NCI-H2196 treated with DMSO at 0.1 percent for 48 hours (cell line): ENCODE data around the gene LUZP2.

Source experiments
- DNase-seq: peaks from one replicate; lab custom pipeline; 2025; ENCODE audit not compliant: unreplicated experiment; lab: John Stamatoyannopoulos, UW

LUZP2 gene

DNA sequence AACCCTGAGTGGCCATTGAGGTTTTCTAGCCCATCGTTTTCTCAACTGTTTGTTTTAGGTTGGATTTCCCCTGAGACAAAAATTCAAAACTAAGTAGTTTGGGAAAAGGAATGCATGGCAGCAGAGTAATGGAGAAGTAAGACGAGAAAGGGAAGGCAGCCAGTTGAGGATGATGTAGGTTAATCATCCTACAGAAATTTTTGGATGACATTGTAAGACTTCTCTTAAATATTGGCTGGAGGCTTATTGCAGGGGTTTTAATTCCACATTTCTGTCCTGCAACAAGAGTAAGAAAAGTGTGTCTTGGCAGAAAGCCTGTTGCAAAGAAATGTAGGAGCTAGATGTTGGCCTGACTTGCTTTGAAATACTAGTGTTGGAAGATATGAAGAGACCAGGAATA lies 308.8 kb downstream of the LUZP2 start:
- DNase-seq = no peak

DNA sequence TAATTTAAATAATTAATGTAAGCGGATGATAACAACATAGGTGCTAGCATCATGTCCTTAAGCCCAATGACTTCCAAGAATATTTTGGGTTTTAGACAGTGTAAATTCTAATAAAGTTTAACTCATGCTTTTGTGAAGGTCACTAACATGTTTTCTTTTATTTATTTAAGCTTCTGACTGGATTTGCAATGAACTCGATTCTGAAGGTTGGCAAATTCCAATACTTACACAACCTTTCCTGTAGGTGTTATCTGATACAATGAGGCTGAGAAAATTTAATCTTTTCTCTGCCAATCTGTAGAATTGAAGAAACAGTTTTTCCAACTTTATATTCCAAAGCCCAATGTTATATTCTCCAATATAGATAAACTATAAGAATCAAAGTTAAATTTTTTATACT lies 311.3 kb downstream of the LUZP2 start:
- DNase-seq = no peak

DNA sequence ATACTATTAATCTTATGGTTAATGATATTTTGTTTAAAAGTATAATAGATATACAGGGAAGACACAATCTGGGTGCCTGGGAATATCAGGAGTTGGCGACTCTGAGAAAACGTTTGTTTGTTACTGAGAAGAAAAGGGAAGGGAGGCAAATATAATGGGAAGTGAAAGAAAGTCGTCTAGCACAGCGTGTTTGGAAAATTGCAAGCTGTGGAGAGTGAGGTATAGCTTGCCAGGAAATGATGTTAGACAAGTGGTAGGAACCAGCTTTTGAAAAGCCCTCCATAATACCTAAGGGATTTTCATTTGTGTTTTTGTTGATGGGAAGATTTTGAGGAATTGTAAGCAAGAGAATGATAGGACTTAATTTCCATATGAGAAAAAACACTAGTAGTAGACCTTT lies 322.2 kb downstream of the LUZP2 start:
- no peak for DNase-seq

DNA sequence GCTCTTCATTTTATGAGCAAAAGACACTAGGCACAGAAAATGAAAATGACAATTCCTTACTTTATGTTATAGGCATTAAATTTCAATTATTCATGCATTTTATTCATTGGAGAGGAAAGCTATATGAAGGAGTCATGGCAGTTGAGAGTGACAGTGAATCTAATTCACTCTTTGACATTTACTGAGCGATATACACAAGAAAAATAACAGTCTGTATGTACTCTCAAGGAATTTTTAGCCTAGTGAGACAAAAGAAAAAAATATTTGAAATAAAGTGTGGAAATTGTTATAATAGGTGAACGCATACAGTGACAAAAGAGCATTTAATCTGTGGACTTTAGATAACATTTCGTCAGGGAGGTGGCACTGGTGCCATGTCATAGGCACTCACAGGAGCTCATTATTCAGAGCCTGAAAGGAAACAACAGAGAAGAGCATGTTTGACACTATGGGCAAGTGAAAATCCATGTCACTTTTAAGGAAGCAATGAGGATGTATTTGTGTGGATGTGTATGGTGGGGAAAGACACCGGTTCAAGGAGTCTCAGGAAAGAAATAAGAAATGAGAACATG lies 323.1 kb downstream of the LUZP2 start:
- DNase-seq = no peak

DNA sequence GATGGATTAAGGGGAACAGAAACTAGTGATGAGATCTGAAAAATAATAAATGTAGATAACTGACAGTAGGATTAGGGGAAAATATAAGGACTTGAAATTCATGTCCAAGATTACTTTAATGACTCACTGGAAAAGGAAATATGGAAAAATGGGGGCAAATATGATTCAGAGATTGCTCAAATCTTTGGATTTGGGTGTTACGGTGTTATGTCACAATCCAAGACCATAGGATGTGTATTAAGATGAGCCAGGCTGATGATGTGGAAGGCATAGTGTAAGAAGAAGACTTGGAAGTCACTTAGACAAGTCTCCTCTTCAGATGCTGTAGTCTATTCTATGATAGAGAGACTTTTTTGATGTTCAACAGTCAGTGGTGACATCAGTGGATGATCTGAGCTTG lies 323.7 kb downstream of the LUZP2 start:
- no peak for DNase-seq

DNA sequence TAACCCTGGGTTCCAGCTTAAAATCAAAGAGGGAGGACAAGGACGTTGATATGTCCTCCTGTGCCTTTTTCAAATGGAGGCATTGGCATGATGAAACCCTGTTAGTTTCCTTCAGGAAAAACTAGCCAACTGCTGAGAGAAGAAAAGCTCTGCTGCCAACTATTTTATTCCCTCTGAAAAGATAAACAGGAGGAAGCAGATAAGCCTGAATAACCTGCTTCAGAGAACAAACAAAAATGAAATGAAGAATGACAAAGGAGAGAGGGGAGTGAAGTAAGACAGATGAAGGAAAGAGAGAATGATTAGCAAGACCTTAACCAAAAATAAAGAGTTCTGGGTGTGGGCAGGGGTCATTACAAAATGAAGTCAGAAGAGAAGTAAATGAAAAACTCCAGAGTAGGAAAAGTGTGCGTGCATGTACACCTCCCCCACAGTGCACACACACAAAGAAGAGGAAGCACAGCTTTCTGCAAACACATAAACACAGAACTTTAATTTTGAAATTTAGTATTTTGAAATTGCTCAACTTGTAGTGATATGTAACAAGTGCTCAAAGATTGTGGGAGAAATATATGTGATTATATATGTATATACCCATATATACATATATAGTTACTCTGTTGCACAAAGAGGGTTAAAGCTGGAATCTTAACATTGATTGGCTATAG lies 332.2 kb downstream of the LUZP2 start:
- DNase-seq = no peak

DNA sequence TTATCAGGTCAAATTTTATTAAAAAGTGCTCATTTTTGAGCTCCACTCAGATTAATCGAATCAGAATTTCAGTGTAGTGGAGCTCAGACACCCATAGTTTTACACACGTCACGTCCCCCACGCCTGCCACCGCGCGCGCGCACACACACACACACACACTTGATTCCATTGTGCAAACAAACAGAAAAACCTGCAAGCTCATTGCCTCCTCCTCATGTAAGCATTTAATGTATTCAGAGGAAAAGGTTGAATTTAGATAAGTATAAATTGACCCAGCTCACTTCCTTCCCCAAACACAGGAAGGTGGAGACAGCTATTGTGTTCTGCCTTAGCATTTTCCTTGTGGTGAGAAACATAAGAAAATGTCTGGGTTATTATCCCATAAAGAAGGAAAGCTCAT lies 336.7 kb downstream of the LUZP2 start:
- DNase-seq = no peak

DNA sequence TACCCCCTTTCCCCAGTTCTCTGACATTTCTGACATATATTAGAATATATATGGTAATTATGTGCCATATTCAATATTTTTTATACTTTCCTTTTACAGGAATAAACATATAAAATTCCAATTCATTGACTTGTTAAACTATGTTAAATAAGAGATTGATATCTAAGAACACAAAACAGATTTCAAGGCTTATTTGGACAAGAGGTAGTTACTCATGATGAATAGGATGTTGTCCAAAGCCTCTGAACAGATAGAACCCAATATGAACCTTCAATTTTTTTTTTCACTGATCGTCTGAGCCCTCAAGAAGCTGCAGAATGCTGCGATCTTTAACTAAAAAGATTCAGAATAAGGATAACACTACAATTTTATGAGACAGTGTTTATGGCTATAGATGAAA lies 340.3 kb downstream of the LUZP2 start:
- no peak for DNase-seq

DNA sequence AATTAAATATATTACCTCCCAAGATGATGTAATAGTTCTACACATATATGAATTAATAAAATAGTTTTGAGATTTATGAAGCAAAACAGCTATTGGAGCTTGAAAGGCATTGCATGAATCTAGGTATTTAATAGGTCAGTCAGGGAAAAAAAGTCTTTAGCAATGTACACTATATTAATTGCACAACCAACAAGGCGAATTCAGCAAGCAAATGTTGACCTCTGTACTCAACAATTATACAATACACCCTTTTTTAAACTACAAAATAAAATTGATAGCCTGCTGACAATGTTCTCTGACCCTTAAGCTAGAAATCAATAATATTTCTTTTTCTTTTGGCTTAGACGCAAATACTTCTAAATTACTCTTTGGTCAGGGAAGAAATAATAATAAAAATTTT lies 345.5 kb downstream of the LUZP2 start:
- DNase-seq = no peak

DNA sequence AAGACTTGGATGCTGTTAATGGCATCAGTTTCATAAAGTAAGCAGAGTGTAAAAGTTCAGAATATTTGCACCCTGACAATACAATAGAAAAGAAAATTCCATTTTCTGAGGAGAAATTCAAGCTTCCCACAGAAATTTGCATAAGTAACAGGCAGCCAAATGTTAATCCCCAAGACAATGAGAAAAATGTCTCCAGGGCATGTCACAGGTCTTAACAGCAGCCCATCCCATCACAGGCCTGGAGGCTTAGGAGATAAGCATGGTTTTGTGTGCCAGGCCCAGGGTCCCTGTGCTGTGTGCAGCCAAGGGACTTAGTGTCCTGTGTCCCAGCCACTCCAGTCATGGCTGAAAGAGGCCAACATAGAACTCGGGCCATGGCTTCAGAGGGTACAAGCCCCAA lies 347.6 kb downstream of the LUZP2 start:
- DNase-seq = no peak

DNA sequence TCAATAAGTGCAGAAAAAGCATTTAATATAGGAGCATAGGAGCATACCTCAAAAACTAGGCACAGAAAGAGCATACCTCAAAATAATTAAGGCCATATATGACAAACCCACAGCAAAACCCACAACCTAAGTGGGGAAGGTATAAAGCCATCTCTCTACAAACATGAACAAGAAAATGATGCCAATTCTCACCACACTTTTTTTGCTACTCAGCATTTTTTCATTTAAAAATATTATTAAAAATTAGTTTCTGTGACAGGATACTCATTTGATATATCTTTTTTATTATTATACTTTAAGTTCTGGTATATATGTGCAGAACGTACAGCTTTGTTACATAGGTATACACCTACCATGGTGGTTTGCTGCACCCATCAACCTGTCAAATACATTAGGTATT lies 352.0 kb downstream of the LUZP2 start:
- DNase-seq = no peak

DNA sequence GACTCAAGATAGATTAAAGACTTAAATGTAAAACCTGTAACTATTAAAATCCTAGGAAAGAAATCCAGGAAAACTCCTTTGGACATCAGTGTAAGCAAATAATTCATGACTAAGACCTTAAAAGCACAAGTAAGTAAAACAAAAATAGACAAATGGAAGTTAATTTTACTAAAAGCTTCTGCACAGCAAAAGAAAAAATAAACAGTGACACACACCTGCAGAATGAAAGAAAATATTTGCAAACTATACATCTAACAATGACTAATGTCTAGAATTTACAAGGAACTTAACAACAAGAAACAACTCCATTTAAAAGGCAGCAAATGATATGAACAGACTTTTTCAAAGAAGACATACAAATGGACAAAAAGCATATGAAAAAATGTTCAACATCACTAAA lies 359.1 kb downstream of the LUZP2 start:
- DNase-seq = no peak

DNA sequence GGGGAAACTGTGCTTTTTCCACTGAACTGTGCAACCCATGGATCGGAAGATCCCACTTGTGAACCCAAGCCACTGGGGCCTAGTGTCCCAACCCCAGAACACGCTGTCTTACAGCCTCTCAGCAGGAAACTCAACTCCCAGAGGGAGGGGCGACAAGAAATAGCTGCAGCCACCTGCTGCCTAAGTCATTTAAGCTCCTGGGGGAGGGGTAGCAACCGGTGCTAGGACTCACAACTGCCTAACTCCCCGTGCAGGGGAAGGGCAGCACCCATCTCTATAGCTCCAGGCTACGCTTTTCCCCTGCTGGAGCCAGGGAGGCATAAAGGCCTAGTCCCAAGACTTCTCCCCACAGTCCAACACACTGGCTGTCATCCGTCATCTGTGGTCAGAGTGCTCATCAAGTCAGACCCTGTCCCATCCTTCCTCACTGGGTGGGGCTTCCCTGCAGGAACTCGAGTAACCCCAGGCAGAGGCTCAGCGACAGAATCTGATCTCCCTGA lies 363.0 kb downstream of the LUZP2 start:
- no peak for DNase-seq

DNA sequence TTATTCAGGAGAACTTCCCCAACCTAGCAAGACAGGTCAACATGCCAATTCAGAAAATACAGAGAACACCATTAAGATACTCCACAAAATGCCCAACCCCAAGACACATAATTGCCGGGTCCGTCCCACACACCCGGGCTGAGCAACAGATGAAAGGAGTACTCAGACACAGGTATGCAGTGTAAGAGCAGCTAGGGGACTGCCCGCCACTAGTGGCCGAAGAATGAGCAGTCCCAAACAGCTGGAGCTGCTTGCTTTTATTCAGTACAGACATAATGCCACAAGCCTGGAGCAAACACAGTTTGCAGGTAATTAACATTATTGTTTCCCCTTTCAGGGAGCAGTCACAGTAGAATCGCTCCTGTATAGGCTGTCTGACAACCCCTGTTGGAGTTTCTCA lies 364.6 kb downstream of the LUZP2 start:
- no peak for DNase-seq

DNA sequence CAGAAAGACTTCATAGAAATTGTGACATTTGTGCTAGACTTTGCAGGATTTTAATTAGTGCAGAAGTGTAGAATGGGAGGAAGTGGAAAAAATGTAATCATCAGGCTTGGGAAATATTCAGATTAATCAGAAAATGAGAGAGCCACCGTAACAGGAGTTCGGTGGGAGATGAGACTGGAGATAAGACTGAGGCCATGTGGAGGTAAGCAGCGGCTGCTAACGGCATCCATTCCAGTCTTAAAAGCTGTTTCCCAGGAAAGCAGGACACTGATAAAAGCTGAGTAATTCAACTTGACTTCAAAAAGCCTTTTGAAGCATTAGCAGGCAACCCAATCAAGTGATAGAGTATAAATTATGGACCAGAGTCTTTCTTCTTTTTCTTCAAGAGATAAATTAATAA lies 369.9 kb downstream of the LUZP2 start:
- DNase-seq = no peak

DNA sequence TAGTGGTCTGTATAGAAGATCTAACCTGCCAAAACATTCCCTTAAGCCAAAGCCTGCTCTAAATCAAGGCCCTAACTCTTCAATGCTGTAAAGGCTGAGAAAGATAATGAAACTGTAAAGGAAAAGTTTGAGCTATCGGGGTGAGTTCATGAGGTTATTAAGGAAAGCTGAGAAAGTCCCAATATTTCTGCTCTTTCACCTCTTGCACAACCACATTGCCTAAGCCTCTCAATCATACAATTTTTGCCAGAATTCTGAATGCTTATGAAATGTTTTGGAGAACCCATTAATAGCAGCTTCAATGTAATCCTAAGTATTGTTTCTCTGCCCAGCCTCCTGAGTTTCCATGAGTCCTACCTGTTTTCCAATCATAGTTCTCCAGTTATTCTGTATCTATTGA lies 373.2 kb downstream of the LUZP2 start:
- no peak for DNase-seq

DNA sequence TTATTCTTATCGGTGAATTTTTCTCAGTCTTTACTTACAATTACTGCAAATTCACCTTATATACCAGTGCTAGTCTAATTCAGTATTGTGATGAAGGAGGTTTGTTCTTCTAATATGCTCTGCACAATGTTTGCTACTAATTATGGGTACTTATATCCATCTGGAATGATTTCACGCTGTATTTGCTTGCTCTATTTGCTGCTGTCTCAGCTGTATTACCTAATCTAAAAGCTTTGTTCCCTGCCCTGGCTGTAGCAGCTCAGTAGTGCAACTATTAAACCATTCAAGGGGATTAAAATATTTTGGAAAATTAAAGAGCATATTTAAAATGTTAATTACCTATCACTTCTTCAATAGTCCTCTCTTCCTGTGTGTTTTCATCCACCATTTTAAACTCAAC lies 375.3 kb downstream of the LUZP2 start:
- no peak for DNase-seq

DNA sequence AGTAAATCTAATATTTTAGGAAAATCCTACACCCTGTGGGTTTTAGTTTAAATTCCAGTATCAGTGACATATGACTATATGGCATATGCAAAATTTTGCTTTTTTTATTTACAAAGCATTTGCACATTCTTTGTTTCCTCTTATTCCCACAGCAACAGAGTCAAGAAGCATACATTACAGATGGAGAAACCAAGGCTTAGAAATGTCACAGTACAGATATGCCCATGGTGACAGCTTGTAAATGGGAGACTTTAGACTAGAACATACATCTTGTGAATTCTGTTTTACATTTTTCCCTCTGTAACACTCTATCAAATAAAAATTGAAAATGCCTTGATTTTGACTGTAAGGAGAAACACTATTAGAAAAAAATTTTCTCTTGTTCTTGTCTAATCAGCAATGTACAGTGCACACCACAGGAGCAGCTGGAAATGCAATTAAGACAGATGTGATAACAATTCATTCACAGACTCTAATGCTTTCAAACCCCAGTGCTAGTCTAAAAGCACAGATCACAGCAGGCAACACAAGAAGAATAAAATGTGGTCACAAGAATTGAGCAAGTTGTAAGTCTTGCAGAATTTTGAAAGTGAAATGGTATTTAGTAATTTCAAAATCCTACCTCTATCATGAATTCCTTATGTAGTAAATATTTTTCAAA lies 375.9 kb downstream of the LUZP2 start:
- DNase-seq = no peak

DNA sequence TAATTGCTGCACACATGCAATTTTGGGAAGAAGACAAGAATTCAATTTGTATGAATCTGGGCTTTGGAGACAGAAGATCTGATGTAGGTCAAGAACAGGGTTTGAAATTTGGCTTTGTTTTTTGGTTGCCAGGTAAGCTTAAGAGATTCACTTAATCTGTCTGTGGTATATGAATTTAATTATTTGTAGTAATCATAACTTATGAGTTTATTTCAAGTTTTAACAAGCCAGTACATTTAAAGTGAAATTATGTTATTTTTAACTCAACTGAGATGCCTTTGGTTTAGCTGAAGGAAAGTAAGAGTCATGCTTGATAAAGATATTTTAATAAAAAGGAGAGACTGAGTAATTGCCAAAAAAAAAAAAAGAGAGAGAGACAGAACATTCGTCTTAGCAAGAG lies 384.1 kb downstream of the LUZP2 start:
- DNase-seq = no peak

DNA sequence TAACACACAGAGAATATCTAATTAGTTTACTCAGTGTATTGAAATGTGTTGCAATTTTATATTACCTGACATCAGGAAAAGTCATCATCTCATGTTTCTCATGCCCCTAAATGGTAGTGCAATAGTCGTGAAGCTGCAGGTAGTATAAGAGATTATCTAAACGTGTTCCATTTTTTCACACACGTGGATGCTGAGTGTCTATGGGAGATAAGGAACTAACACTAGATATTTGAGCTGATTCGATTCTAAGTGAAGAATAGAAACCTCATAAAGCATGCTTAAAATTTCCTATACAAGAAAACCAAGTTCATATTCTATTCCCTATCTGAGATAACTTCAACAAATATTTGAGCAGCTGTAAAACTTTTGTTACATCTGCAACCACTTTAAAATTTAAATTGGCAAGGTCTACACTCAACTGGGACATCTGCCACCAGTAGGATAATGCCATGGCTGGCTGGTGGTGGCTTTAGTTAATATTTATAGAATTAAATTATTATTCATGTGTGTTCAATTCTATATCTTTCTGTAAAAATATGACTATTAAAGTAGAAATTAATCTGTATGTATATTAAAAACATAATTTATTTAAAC lies 388.8 kb downstream of the LUZP2 start:
- DNase-seq = no peak

DNA sequence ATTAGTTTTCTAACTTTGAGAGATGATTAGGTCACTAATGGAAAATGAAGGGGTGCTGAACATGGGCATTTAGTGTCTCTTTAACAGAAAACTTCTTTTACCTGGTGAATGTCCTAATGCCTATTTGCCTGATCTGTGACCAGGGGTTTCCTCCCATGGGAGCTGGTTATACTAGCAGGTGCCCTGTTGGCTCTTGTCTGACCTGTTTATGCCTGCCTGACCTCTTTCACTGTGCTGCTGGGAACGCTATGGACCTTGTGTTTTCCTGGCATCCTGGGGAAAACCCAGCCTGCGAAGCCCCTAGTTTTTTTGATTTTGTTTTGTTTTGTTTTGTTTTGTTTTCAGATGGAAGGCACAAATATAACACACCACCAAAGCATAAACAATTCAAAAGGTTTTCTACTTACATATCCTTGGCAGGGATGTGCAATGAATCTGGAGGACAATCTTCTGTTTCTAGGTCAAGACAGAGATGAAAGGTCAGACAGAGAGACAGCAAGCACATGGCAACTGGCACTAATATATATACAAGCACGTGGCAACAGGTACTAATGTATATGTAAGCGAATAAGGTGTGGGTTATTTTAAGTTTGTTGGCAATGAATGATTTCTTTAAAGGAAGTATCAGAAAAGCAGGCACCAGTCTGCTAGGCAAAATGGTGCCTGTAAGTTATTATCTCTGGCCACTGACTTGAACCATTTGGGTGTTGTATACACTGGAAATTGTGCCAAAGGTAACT lies 390.2 kb downstream of the LUZP2 start:
- DNase-seq = no peak

DNA sequence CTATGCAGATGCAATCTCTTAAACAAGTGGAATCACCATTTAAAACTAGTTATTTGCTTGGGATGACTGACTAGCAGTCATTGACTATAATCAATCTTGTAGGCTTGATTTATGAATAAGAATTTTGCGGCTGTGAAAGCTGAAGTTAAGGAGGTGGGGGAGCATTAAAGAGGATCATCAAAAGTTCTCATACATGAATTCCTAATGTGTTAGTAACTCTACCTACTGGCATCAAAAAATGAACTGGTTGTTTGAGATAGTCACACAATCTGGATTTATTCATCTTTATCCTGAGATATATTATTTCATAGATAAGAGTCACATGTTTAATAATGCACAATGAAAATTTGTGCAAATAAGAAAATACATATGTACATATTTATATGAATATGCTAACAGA lies 393.6 kb downstream of the LUZP2 start:
- no peak for DNase-seq
